Smooth muscle cell (in vitro differentiated cells): ENCODE results near the gene FAM131B. TPM values are rescaled to one million over a fixed set of nuclear protein-coding genes. Genes with fewer than 3 reads are reported as not detected.

ENCODE experiments used
- DNase-seq: peaks from one replicate; lab custom pipeline; 2025; ENCODE audit not compliant: unreplicated experiment; lab: John Stamatoyannopoulos, UW
- H2AFZ ChIP-seq: fragments of 200-600 bp; sonication (generic); 2 replicates; pipeline ENCODE4 v1.6.0; 2016; ENCODE audit warnings: antibody characterized with exemption, low read depth, mild to moderate bottlenecking
- H3F3A ChIP-seq: fragments of 200-600 bp; sonication (generic); 2 replicates; pipeline ENCODE4 v1.6.0; 2017; ENCODE audit warnings: antibody characterized with exemption, low read depth
- H3K27ac ChIP-seq: fragments of 200-600 bp; sonication (generic); 2 replicates; pipeline ENCODE4 v1.5.1; 2016; ENCODE audit warnings: low read depth, mild to moderate bottlenecking
- H3K27me3 ChIP-seq: fragments of 200-600 bp; sonication (generic); 2 replicates; pipeline ENCODE4 v1.6.1; 2016; ENCODE audit warnings: low read depth, mild to moderate bottlenecking
- H3K36me3 ChIP-seq: fragments of 200-600 bp; sonication (generic); 2 replicates; pipeline ENCODE4 v1.5.1; 2016; ENCODE audit warnings: low read depth
- H3K4me1 ChIP-seq: fragments of 200-600 bp; sonication (generic); 2 replicates; pipeline ENCODE4 v1.5.1; 2016; ENCODE audit warnings: low read depth
- H3K4me2 ChIP-seq: fragments of 200-600 bp; sonication (generic); 2 replicates; pipeline ENCODE4 v1.6.0; 2016; ENCODE audit warnings: mild to moderate bottlenecking
- H3K4me3 ChIP-seq: fragments of 200-600 bp; sonication (generic); 2 replicates; pipeline ENCODE4 v1.5.1; 2016; ENCODE audit warnings: mild to moderate bottlenecking
- H3K79me2 ChIP-seq: fragments of 200-600 bp; sonication (generic); 2 replicates; pipeline ENCODE4 v1.6.0; 2016; ENCODE audit warnings: low read depth, mild to moderate bottlenecking
- H3K9ac ChIP-seq: fragments of 200-600 bp; sonication (generic); 2 replicates; pipeline ENCODE4 v1.6.0; 2016; ENCODE audit warnings: low read depth
- H3K9me3 ChIP-seq: fragments of 200-600 bp; sonication (generic); replicated peaks from 2 replicates; pipeline ENCODE4 v1.5.1; 2016; ENCODE audit warnings: low read depth
- H4K20me1 ChIP-seq: fragments of 200-600 bp; sonication (generic); 2 replicates; pipeline ENCODE4 v1.6.0; 2016; ENCODE audit warnings: low read depth
- CTCF ChIP-seq: fragments of 200-600 bp; sonication (generic); IDR thresholded peaks from 2 replicates; pipeline ENCODE4 v1.5.1; 2017; ENCODE audit warnings: borderline replicate concordance, mild to moderate bottlenecking, antibody characterized with exemption; ENCODE audit not compliant: insufficient read depth, poor library complexity, severe bottlenecking
- WGBS: methylation state at CpG from one replicate; pipeline ENCODE4 v1.1.7; 2016; ENCODE audit warnings: low lambda C conversion rate; 5-methylcytosine and 5-hydroxymethylcytosine counted together
- polyA plus RNA-seq: library from polyadenylated mRNA; unstranded; fragments of >200 nt; fragmentation: Nextera tagmentation; extraction: Ambion mirVana; gene quantifications from 2 replicates; pipeline ENCODE4 v1.2.1, GENCODE V29; 2016
- total RNA-seq: library from RNA; depleted of rRNA; stranded (reverse); fragments of >200 nt; gene quantifications from 2 replicates; pipeline ENCODE4 v1.2.3, GENCODE V29; 2014

FAM131B gene
- total and polyA plus RNA-seq, 2 experiments from 2014 or later, result 0.03 to 0.31 TPM

- H4K20me1 ChIP-seq, result peaks cover 59% of the 10 kb centered on the region
- H2AFZ ChIP-seq, result no peak overlapping the region
- whole genome bisulfite sequencing, result 8% methylated on average over 18 of the region's 21 CpGs
- H3K4me2 ChIP-seq, result peak overlapping the region; percentile 85
- H3K4me1 ChIP-seq, result peaks cover 38% of the 10 kb centered on the region
- peak overlapping the region; percentile 100 for H3K4me3 ChIP-seq
- H3K27ac ChIP-seq, result peak overlapping the region; percentile 97
- no peaks in the 10 kb centered on the region for H3K9me3 ChIP-seq
- peaks cover 75% of the 10 kb centered on the region for H3K79me2 ChIP-seq
- H3K9ac ChIP-seq, result peak overlapping the region; percentile 96
- H3F3A ChIP-seq, result peaks cover 35% of the 10 kb centered on the region
- H3K36me3 ChIP-seq, result no peaks in the 10 kb centered on the region
- no peaks in the 10 kb centered on the region for H3K27me3 ChIP-seq
- TF ChIP-seq CTCF, result no peak
- no peak for DNase-seq
Measured at GRCh38 chr7:143382126-143382790, 19.7 kb upstream of the FAM131B start.

- Histone ChIP-seq H3K79me2 (peaks cover 68% of the 10 kb centered on the region), H3K9ac (peak overlapping the region; percentile 96), H3K4me2 (peak overlapping the region; percentile 85), H3K27ac (peak overlapping the region; percentile 97), H3K27me3 (no peaks in the 10 kb centered on the region), H3K4me3 (peak overlapping the region; percentile 100), H4K20me1 (peaks cover 52% of the 10 kb centered on the region), H3K9me3 (no peaks in the 10 kb centered on the region), H3K36me3 (no peaks in the 10 kb centered on the region), H3K4me1 (peaks cover 38% of the 10 kb centered on the region), H2AFZ (no peak overlapping the region), H3F3A (peaks cover 30% of the 10 kb centered on the region)
- 2% methylated on average over 27 of the region's 64 CpGs for WGBS
- peak; percentile 36 for DNase-seq
- TF ChIP-seq CTCF, result no peak
Measured at GRCh38 chr7:143381427-143382125, 19.1 kb upstream of the FAM131B start.

- peaks cover 38% of the 10 kb centered on the region for H3K4me1 ChIP-seq
Measured at GRCh38 chr7:143380646-143381426, 18.3 kb upstream of the FAM131B start, which contains the start of gene ZYX. Gene ZYX (plus strand): TSS chr7:143381345. CDS start chr7:143381572, 227 bp downstream.

More at GRCh38 chr7:143380646-143381426, 18.3 kb upstream of the FAM131B start, which contains the start of gene ZYX:
- H3K4me3 ChIP-seq, result peak within 1 kb of the TSS; percentile 100
- H3K4me2 ChIP-seq, result peak within 1 kb of the TSS; percentile 85
- H3K9ac ChIP-seq, result peak within 1 kb of the TSS; percentile 96
- under 1% methylated on average over 25 of the region's 72 CpGs for WGBS
- peak; percentile 99 for DNase-seq
- no peak for TF ChIP-seq CTCF
- peaks cover 45% of the 10 kb centered on the region for H4K20me1 ChIP-seq
- H3K36me3 ChIP-seq, result no peaks in the 10 kb centered on the region
- H2AFZ ChIP-seq, result no peak within 1 kb of the TSS
- no peaks in the 10 kb centered on the region for H3K27me3 ChIP-seq
- peaks cover 30% of the 10 kb centered on the region for H3F3A ChIP-seq
- peak within 1 kb of the TSS; percentile 97 for H3K27ac ChIP-seq
- H3K9me3 ChIP-seq, result no peaks in the 10 kb centered on the region
- peaks cover 62% of the 10 kb centered on the region for H3K79me2 ChIP-seq
